Measurements from ENCODE around the gene ATP2B2. TPM values are rescaled to one million over a fixed set of nuclear protein-coding genes. Genes with fewer than 3 reads are reported as not detected.

ATP2B2 gene
- total RNA-seq, 1 donor from 2014 or later, result not detected

DNA sequence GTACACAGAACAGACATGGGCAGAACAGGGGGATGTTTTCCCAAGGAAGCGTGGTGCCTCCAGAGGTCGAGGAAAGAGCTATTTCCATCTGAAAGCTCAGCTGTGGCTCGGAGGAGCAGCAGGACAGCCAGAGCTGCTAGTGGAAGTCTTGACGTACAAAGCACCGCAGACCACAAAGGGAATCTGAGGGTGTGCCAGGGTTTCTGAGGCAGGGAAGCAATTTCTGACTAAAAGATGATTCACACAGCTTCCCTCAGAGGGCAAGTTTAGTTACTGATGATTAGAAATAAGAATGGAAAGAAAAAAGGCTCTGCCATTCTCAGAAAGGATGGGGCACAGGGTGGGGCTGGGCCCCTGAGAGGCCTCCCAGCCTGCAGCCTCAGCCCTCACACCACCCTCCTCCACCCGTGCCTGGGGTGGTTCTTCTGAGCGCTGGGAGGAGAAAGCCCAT is 138.7 kb downstream of the ATP2B2 start:
- no peak overlapping the region for H3K4me3 ChIP-seq
- no peak for DNase-seq
- H3K36me3 ChIP-seq, result no peaks in the 10 kb centered on the region
- no peak overlapping the region for H3K27ac ChIP-seq (replicated peaks)
- H3K27me3 ChIP-seq (ENCODE audit: low read depth), result peaks cover 11% of the 10 kb centered on the region
- peaks cover 12% of the 10 kb centered on the region for H3K9me3 ChIP-seq (replicated peaks)
- H3K4me1 ChIP-seq, result no peaks in the 10 kb centered on the region
- intact Hi-C loops (cut with micrococcal nuclease), result no loop called here
- no peak for TF ChIP-seq CTCF (IDR thresholded peaks at IDR 0.05; ENCODE audit: borderline replicate concordance)

- Histone ChIP-seq H3K4me3 (no peak overlapping the region), H3K36me3 (no peaks in the 10 kb centered on the region), H3K4me1 (no peaks in the 10 kb centered on the region), H3K27ac (replicated peaks) (no peak overlapping the region), H3K9me3 (replicated peaks) (peaks cover 6% of the 10 kb centered on the region), H3K27me3 (ENCODE audit: low read depth) (peaks cover 11% of the 10 kb centered on the region)
- intact Hi-C loops (cut with micrococcal nuclease), result no loop called here
- no peak for TF ChIP-seq CTCF (IDR thresholded peaks at IDR 0.05; ENCODE audit: borderline replicate concordance)
- no peak for DNase-seq
These were observed 139.6 kb downstream of the ATP2B2 start for GRCh38 chr3:10365791-10366190.

DNA sequence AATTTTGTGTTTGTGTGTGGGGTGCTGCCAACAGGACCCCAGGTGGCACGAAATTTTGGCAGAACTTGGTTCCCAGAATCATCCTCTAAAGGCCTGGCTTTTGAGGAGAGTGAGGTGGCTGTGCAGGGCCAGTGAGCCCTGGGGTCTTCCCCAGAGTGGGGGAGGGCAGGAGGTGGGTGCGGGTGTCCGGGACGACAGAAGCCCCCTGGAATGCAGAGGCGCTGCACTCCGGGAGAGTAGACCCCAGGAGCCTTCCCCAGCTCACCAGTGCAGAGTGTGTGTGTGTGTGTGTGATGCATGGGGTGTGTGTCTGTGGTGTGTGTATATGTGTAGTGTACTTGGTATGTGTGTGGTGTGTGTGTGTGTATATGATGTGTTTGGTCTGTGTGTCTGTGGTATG is 140.1 kb downstream of the ATP2B2 start:
- H3K27ac ChIP-seq (replicated peaks), result no peak overlapping the region
- no peaks in the 10 kb centered on the region for H3K4me1 ChIP-seq
- H3K9me3 ChIP-seq (replicated peaks), result peaks cover 6% of the 10 kb centered on the region
- H3K27me3 ChIP-seq (ENCODE audit: low read depth), result peaks cover 11% of the 10 kb centered on the region
- no peaks in the 10 kb centered on the region for H3K36me3 ChIP-seq
- DNase-seq, result no peak
- no peak for TF ChIP-seq CTCF (IDR thresholded peaks at IDR 0.05; ENCODE audit: borderline replicate concordance)
- no peak overlapping the region for H3K4me3 ChIP-seq
- intact Hi-C loops (cut with micrococcal nuclease), result no loop called here

DNA sequence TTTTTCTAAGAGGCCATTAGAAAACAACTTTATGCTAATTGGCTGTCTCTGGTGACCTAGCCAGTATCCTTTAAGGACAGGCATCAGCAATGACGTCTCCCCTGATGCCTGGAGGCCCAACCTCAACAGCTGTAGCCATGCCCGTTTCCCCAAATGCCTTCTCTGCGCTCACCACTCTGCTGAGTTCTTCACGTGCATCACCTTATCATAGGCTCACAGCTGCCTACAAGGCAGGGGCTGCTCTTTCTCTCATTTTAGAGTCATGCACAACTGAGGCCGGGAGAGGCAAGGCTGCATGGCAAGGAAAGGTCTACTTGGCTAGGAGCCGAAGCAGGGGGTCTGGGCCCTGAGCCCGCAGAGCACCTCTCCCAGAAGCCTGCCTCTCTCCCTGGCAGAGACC is 140.6 kb downstream of the ATP2B2 start:
- Histone ChIP-seq H3K4me3 (no peak overlapping the region), H3K27ac (replicated peaks) (no peak overlapping the region), H3K27me3 (ENCODE audit: low read depth) (peaks cover 11% of the 10 kb centered on the region), H3K36me3 (no peaks in the 10 kb centered on the region), H3K9me3 (replicated peaks) (peaks cover 6% of the 10 kb centered on the region), H3K4me1 (no peaks in the 10 kb centered on the region)
- intact Hi-C loops (cut with micrococcal nuclease), result no loop called here
- DNase-seq, result no peak
- TF ChIP-seq CTCF (IDR thresholded peaks at IDR 0.05; ENCODE audit: borderline replicate concordance), result no peak

DNA sequence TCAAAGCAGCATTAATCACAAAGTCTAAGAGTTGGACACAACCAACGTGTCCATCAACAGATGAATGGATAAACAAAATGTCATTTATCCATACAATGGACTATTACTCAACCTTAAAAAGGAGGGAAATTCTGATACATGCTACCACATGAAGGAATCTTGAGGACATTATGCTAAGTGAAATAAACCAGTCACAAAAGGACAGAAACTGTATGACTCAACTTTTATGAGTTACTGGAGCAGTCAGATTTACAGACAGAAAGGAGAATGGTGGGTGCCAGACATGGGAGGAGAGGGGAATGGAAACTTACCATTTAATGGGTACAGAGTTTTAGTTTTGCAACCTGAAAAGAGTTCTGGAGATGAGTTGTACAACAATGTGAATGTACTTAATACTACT is 141.5 kb downstream of the ATP2B2 start:
- Histone ChIP-seq H3K36me3 (no peaks in the 10 kb centered on the region), H3K27me3 (ENCODE audit: low read depth) (peaks cover 11% of the 10 kb centered on the region), H3K4me1 (no peaks in the 10 kb centered on the region), H3K4me3 (no peak overlapping the region), H3K9me3 (replicated peaks) (peaks cover 6% of the 10 kb centered on the region), H3K27ac (replicated peaks) (no peak overlapping the region)
- DNase-seq, result no peak
- no peak for TF ChIP-seq CTCF (IDR thresholded peaks at IDR 0.05; ENCODE audit: borderline replicate concordance)
- intact Hi-C loops (cut with micrococcal nuclease), result no loop called here

DNA sequence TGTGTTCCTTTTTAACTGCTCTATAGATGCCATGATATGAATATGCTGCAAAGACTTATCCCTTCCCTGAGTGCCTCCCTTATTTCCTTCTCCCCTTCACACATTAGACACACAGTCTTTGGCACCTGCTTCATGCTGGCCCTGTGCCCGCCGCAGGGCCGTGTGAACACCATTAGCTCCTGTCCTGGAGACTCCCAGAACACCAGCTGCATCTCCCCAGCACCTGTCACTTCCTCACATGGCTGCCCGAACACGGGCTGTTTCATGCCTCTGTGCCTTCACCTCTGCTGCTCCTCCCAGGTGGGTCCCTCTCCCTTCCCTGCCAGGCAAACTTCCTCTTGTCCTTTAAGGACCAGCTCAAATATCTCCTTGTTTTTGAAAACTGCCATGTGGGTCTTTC is 144.0 kb downstream of the ATP2B2 start:
- no peak for TF ChIP-seq CTCF (IDR thresholded peaks at IDR 0.05; ENCODE audit: borderline replicate concordance)
- Histone ChIP-seq H3K36me3 (no peaks in the 10 kb centered on the region), H3K4me3 (no peak overlapping the region), H3K27me3 (ENCODE audit: low read depth) (peaks cover 11% of the 10 kb centered on the region), H3K27ac (replicated peaks) (no peak overlapping the region), H3K4me1 (peaks cover 11% of the 10 kb centered on the region), H3K9me3 (replicated peaks) (peaks cover 6% of the 10 kb centered on the region)
- intact Hi-C loops (cut with micrococcal nuclease), result no loop called here
- no peak for DNase-seq
